GM20000 (cell line): ENCODE measurements around the gene PRAC2.

Source experiments
- DNase-seq: peaks from one replicate; pipeline ENCODE4 v3.0.0; 2012; ENCODE audit warnings: low spot score
- TF ChIP-seq, protein P1 (sequence below): IDR thresholded peaks from 2 replicates; pipeline ENCODE4 v1.5.1; 2012; ENCODE audit warnings: mild to moderate bottlenecking, control low read depth; ENCODE audit errors: extremely low read depth, missing control alignments

The PRAC2 gene

DNA sequence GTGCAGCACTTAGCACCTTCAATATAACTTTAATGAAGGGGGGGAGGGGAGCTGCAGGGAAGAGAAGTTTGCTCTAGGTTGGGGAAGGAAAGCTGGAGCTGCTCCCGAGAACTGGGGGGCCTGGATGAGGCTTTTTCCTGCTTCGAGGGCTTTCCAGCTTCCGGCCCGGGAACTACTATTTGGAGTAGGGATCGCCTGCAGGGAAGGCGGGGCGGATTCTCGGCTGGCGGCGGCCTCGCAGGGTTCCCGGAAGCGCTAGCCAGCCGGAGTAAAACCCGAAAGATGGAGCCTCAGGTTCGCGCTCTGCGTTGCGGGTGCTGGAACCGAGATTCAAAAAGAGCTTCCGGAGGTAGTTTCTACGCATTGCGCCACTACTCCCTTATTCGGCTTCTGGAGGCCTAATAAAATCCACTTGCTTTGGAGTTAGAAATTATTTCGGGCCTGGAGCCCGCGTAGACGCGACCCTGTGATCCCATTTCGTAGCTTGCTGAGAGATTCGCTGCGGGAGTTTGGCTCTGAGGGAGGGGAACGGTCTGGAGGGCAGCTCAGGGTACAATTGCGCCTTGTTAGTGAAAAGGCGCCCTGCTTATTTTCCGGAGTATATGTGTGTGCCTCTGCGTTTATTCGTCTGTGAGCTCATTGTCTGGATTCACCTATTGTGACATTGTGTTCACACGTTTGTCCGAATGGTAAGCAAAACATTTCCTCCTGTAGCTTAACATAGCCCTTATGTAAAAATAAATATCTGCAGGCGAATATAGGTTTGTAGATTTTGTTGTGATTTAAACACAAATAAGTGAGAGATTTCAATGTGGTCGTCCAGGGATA lies 652 bp downstream of the PRAC2 start:
- TF ChIP-seq, protein P1, sequence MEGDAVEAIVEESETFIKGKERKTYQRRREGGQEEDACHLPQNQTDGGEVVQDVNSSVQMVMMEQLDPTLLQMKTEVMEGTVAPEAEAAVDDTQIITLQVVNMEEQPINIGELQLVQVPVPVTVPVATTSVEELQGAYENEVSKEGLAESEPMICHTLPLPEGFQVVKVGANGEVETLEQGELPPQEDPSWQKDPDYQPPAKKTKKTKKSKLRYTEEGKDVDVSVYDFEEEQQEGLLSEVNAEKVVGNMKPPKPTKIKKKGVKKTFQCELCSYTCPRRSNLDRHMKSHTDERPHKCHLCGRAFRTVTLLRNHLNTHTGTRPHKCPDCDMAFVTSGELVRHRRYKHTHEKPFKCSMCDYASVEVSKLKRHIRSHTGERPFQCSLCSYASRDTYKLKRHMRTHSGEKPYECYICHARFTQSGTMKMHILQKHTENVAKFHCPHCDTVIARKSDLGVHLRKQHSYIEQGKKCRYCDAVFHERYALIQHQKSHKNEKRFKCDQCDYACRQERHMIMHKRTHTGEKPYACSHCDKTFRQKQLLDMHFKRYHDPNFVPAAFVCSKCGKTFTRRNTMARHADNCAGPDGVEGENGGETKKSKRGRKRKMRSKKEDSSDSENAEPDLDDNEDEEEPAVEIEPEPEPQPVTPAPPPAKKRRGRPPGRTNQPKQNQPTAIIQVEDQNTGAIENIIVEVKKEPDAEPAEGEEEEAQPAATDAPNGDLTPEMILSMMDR = no peak
- DNase-seq = no peak

DNA sequence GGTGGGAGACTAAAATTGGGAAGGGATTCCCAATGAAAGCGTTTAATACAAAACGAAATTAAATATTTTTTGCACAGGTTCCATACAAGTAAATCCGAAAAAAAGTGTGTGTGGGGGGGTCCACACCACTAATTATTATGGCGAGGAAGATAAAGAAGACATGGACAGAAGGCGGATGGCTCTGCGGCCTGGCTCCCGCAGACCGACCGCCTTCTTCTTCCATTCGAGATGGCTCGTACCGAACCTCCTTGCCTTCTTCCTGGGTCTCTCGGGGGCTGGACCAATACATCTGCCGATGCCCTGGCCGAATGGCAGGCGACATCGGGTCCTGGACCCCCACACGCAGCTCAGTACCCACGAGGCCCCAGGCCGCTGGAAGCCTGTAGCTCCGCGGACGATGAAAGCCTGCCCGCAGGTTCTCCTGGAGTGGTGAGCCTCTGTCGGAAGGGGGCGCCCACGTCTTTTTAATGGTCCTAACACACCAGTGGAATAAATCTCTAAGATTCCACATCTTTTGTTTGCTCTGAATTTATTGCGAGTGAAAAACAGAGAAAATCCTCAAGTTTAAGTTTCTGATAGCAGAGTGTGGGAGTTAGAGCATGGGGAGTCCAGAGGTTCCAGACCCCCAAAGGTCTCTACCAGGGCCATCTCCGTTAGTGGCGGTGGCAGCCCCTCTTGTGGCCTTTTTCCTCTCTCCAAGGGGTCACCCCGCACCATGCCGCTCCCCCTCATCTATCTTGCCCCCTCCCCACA lies 1.4 kb downstream of the PRAC2 start:
- TF ChIP-seq, protein P1 = peak; percentile 76
- DNase-seq = peak; percentile 77

DNA sequence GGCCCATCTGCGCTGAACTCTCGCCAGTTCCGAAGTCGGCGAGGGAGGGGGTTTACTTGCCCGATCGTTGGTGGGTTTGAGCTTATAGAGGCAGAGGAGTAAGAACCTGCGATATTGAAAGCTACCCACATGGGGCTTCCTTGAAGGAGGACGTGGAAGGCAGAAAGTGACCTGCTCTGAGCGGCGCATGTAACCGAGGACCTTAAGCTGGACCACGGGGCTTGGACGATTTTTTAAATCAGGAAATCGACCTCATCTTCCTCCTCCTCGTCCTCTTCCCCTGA lies 2.0 kb downstream of the PRAC2 start:
- no peak for DNase-seq
- TF ChIP-seq, protein P1 = no peak

DNA sequence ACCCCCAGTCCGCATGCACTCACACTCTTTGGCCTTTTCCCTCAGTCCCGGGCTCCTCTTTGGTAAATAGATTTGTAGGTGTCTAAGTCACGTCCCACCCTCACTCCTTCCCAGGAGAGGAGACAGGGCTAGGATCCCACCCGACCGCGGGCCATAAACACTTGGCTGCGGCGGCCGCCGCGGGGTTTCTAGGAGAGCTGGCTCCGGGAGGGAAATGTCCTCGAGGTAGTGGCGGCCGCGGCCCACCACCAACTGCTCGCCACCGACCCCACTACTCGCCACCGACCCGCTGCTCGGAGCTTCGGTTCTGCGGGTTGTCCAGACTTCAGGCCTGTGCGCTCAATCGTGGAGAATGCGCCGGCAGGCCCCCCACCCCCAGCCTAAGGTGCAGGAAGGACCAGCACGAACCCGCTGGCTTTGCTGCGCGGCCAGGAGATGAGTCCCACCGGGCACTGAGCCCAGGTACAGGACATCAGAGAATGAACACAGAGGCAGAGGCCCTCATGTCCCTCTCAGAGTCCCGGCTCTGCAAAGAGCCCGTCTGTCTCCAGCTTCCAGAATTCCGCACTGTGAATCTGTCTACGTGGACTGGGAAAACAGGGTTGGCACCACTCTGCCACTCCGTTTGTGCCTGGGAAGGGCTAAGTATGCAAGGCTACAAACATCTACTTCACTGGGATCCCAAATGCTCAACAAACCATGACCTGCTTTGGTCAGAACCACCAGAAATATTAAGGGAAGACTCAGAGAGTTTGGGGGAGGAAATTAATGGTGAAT lies 2.5 kb downstream of the PRAC2 start:
- TF ChIP-seq, protein P1 = no peak
- DNase-seq = no peak

DNA sequence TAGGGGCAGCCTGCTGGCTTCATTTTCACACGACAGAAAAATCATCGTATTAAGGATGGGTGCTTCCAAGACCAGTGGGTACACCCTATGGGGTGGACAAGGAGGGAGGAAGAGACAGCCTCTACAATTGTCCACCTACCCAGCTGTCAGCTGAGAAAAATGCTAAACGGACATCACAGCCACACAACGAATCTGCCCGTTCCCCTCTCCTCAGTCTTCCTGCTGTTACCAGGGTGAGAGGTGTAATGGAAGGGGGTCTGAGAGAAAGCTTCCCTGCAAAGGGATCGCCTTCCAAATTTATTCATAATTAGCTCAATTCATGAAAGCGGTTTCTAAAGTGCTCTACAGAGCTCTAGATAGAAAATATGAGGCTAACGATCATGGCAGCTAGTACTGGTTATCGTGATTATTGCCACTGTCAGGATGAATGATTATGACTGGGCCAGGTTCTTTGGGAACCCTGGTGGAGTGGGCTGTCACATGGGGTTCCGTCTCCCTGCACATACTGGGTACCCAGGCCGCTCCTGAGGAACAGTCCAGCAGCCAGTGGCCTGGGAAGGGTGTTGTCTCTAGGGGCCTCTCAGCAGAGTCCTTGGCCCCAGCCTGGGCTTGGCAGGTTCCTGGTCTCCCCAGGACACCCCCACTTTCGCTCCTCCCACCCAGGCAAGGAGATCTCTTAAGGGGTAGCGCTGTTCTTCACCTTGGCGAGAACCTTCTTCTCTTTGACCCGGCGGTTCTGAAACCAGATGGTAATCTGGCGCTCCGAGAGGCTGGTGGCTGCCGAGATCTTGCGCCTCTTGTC lies 3.3 kb downstream of the PRAC2 start:
- no peak for DNase-seq
- TF ChIP-seq, protein P1 = no peak

DNA sequence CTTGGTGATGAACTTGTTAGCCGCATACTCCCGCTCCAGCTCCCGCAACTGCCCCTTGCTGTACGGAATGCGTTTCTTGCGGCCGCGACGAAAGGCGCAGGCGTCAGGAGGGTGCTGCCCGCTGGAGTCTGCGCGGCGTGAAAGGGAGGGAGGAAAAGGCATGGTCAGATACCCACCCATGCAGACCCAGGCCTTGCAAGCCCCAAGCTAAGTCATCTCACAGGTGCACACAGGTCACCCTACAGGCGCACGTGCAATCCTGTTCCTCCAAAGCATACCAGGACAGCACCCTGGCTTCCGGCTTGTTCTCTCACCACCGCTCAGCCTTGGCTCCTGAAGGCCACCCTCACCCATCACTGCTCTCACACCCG lies 3.9 kb downstream of the PRAC2 start:
- no peak for DNase-seq
- TF ChIP-seq, protein P1 = no peak
